HEK293T (cell line): ENCODE results near the gene ASXL1.

Source experiments
- CTCF ChIA-PET: fragments of 350-600 bp; formaldehyde crosslinking; extraction: SDS; loops from one replicate; lab custom pipeline; 2021; ENCODE audit warnings: antibody characterized with exemption, inconsistent platforms; lab: Yijun Ruan, JAX
- POLR2A ChIA-PET: fragments of 350-600 bp; formaldehyde crosslinking; extraction: SDS; loops from one replicate; lab custom pipeline; 2020; ENCODE audit warnings: antibody characterized with exemption, inconsistent platforms; lab: Yijun Ruan, JAX
- DNase-seq: peaks from one replicate; pipeline ENCODE4 v3.0.0; 2012; ENCODE audit warnings: mixed read lengths; ENCODE audit errors: extremely low spot score
- ARNT ChIP-seq: fragments of 450-650 bp; IDR thresholded peaks from 2 replicates; pipeline ENCODE4 v1.6.1; 2017; ENCODE audit warnings: mild to moderate bottlenecking
- BHLHE40 ChIP-seq: fragments of 450-650 bp; IDR thresholded peaks from 2 replicates; pipeline ENCODE4 v1.6.1; 2016; ENCODE audit warnings: mild to moderate bottlenecking, moderate library complexity, borderline replicate concordance
- CTBP1 ChIP-seq: fragments of 450-650 bp; IDR thresholded peaks from 2 replicates; pipeline ENCODE4 v1.6.1; 2016; ENCODE audit warnings: borderline replicate concordance
- ELF4 ChIP-seq: fragments of 450-650 bp; IDR thresholded peaks from 2 replicates; pipeline ENCODE4 v1.6.1; 2017; ENCODE audit warnings: antibody characterized with exemption
- FOXA1 ChIP-seq: fragments of 450-650 bp; IDR thresholded peaks from 2 replicates; pipeline ENCODE4 v1.6.1; 2016; ENCODE audit warnings: mild to moderate bottlenecking
- FOXK2 ChIP-seq: fragments of 450-650 bp; IDR thresholded peaks from 2 replicates; pipeline ENCODE4 v1.6.1; 2016; ENCODE audit warnings: mild to moderate bottlenecking
- FOXM1 ChIP-seq: fragments of 450-650 bp; IDR thresholded peaks from 2 replicates; pipeline ENCODE4 v1.6.1; 2017; ENCODE audit warnings: mild to moderate bottlenecking, borderline replicate concordance
- HDGF ChIP-seq: fragments of 450-650 bp; IDR thresholded peaks from 2 replicates; pipeline ENCODE4 v1.6.1; 2017; ENCODE audit warnings: antibody characterized with exemption, borderline replicate concordance
- L3MBTL2 ChIP-seq: fragments of 450-650 bp; conservative IDR thresholded peaks from 2 replicates; pipeline ENCODE4 v1.6.1; 2016; ENCODE audit warnings: mild to moderate bottlenecking
- LEF1 ChIP-seq: fragments of 450-650 bp; IDR thresholded peaks from 2 replicates; pipeline ENCODE4 v1.6.1; 2017; ENCODE audit warnings: mild to moderate bottlenecking, borderline replicate concordance
- NFRKB ChIP-seq: fragments of 450-650 bp; IDR thresholded peaks from 2 replicates; pipeline ENCODE4 v1.6.1; 2016; ENCODE audit warnings: mild to moderate bottlenecking, moderate library complexity
- PKNOX1 ChIP-seq: fragments of 450-650 bp; IDR thresholded peaks from 2 replicates; pipeline ENCODE4 v1.6.1; 2016
- SP1 ChIP-seq: fragments of 450-650 bp; IDR thresholded peaks from 2 replicates; pipeline ENCODE4 v1.6.1; 2017
- SUZ12 ChIP-seq: fragments of 450-650 bp; IDR thresholded peaks from 2 replicates; pipeline ENCODE4 v1.6.1; 2016; ENCODE audit warnings: mild to moderate bottlenecking
- TARDBP ChIP-seq: fragments of 450-650 bp; IDR thresholded peaks from 2 replicates; pipeline ENCODE4 v1.6.1; 2016
- ZNF384 ChIP-seq: fragments of 450-650 bp; IDR thresholded peaks from 2 replicates; pipeline ENCODE4 v1.6.1; 2016

Gene ASXL1

GRCh38 chr20:32473231-32474008 lies 115.3 kb downstream of the ASXL1 start:
- ChIA-PET POLR2A (no interaction called here), CTCF (no interaction called here)
- TF ChIP-seq FOXK2: no peak
- TF ChIP-seq NFRKB: no peak
- DNase-seq: no peak

GRCh38 chr20:32474009-32474716 lies 116.0 kb downstream of the ASXL1 start:
- ChIA-PET POLR2A (no interaction called here), CTCF (no interaction called here)
- DNase-seq: no peak
- TF ChIP-seq ELF4: no peak
- no peak for TF ChIP-seq SP1
- TF ChIP-seq CTBP1: no peak
- TF ChIP-seq ARNT: no peak
- TF ChIP-seq PKNOX1: no peak
- TF ChIP-seq HDGF: no peak
- no peak for TF ChIP-seq LEF1
- TF ChIP-seq ZNF384: no peak
- TF ChIP-seq TARDBP: no peak
- no peak for TF ChIP-seq BHLHE40
- TF ChIP-seq FOXK2: no peak
- no peak for TF ChIP-seq SUZ12
- TF ChIP-seq NFRKB: no peak
- TF ChIP-seq FOXA1: no peak
- TF ChIP-seq FOXM1: no peak
- no peak for TF ChIP-seq L3MBTL2

GRCh38 chr20:32474717-32474966 lies 116.5 kb downstream of the ASXL1 start:
- DNase-seq: no peak
- TF ChIP-seq CTBP1 (no peak), TARDBP (no peak), BHLHE40 (no peak), L3MBTL2 (no peak), NFRKB (no peak), LEF1 (no peak), PKNOX1 (no peak), HDGF (no peak), FOXA1 (no peak), ARNT (no peak), SP1 (no peak), ELF4 (no peak), ZNF384 (no peak), FOXM1 (no peak), FOXK2 (no peak)
- CTCF ChIA-PET: no interaction called here
- POLR2A ChIA-PET: no interaction called here

- no peak for DNase-seq
- ChIA-PET CTCF (no interaction called here), POLR2A (no interaction called here)
Measured at GRCh38 chr20:32474967-32475811, 117.1 kb downstream of the ASXL1 start.

GRCh38 chr20:32476684-32477593 lies 118.8 kb downstream of the ASXL1 start:
- TF ChIP-seq HDGF (no peak), FOXA1 (no peak)
- ChIA-PET CTCF (interaction anchor here (0.6 kb wide), 1 partner anchor 65 kb away, joined by 3 read pairs; no protein-coding TSS in a partner anchor), POLR2A (no interaction called here)
- no peak for DNase-seq

More at GRCh38 chr20:32474967-32475811, 117.1 kb downstream of the ASXL1 start:
- TF ChIP-seq FOXK2: no peak
- TF ChIP-seq ELF4: no peak
- no peak for TF ChIP-seq SUZ12
- TF ChIP-seq FOXM1: no peak
- TF ChIP-seq ZNF384: no peak

GRCh38 chr20:32477594-32478512 lies 119.7 kb downstream of the ASXL1 start:
- DNase-seq: no peak
- TF ChIP-seq ELF4: no peak
- TF ChIP-seq HDGF: no peak
- TF ChIP-seq FOXM1: no peak
- TF ChIP-seq PKNOX1: no peak
- no peak for TF ChIP-seq FOXK2
- TF ChIP-seq BHLHE40: no peak
- TF ChIP-seq CTBP1: no peak
- TF ChIP-seq SP1: no peak
- TF ChIP-seq ZNF384: no peak
- TF ChIP-seq ARNT: no peak
- no peak for TF ChIP-seq TARDBP
- no peak for TF ChIP-seq LEF1
- no peak for TF ChIP-seq L3MBTL2
- no peak for TF ChIP-seq SUZ12
- no peak for TF ChIP-seq NFRKB
- no peak for TF ChIP-seq FOXA1
- ChIA-PET POLR2A (no interaction called here), CTCF (no interaction called here)
